GM19043 (cell line): ENCODE data around the gene SYNGR1.
"Not testable (repeated sequence)": the region's sequence is repeated elsewhere in the genome, so short reads cannot be mapped to it uniquely, and the experiment has no call there.

Experiments
- ATAC-seq: cut with Tn5 transposase; IDR thresholded peaks from one replicate; pipeline ENCODE4 v1.9.1; 2021; ENCODE audit warnings: low read depth; ENCODE audit not compliant: unreplicated experiment

Gene SYNGR1

DNA sequence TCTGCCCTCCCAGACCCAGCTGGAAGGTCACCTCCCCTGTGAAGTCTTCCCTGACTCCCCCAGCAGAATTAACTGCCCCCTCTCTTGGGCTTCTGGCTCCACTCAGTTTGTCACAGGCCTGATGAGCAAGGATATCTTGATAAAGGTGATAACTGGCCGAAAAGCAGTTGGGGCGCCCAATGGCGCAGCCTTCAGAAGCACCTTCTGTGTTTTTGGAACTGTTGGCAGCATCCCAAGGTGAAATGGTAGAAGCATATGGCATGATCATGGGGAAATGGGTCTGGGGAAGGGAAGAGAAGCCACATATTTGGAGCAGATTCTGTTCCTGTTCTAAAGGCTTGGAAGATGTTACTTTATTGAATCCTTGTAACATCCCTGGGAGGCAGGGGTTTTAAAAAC is 47.0 kb downstream of the SYNGR1 start:
- no peak for ATAC-seq

DNA sequence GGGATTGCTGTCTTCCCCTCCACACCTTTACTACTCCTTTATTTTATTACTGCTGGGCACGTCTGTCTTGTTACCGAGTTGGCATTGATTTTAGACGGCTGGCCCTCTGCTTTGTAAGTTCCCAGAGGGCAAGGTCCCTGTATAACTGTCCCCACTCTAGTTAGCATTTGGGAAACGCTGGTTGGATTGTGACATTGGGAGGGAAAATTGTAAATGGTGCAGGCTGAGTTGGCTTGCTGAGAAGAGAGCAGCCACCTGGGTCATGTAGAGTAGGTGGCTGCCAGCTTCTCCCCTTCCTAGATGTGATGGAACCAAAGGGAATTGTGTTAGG is 51.5 kb downstream of the SYNGR1 start:
- ATAC-seq = no peak

DNA sequence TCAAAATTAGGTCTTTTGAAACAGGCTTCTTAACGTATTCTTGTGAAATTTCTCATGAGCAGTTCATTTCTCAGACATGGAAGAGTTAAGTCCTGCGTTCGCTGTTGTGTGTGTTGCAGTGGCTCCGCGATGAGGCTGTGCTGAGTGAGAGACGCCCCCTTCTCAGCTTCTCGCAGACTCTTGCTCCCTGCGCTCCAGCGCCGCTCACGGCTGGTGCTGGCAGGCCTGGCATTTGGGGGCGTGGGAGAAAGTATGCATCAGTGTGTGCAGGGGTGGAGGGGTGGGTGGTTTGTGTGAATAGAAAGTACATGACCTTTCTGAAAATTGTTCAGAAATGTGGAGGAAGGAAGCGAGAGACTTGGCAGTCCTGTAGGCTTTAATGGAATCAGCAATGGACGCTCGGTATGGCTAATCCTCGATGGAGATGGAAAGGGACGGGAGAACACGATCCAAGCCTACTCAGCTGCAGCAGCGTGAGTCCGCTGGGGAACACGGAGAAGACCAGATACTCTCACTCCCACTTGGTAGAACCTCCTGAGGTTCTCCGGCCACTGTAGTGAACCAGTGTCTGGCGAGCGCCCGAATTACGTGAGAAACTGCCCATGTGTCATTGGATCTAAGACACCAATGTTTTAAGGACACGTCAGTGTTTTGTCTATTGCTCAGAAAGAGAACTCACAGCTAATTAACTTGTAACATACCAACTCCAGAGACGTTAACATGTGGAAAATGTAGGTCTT is 55.7 kb downstream of the SYNGR1 start:
- no peak for ATAC-seq

DNA sequence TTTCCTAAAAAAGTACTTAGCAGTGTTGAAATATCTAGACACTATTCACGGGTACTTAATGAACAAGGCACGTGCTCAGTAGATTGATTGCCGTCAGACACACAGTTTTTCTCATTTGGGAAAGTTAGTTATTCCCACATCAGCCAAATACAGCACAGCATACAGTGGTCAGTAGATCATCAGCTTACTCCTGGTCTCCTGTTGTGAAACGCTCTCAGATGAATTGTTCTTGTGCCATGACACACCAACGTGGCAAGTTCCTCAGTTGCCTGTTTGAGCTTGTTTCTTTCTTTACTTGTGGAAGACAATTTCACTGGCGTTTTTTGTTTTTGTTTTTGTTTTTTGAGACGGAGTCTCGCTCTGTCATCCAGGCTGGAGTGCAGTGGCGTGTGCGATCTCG is 58.4 kb downstream of the SYNGR1 start:
- no peak for ATAC-seq

DNA sequence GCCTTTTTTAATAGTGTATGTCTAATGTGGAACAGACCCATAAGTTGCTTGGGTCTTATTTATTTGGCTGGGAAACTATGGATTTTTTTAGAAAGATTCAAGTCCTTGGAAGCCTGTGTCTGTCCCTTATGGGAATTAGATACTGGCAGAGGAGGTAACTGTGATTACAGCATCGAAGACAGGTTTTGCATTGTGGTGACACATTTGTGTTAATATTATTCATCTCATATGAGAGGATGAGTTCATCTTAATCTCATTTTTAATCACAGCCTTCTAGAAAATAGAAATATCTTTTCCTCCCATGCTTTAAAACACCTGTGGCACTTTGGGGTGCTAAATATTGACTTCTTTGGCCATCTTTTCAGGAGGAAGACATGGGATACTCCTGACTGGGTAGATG is 59.0 kb downstream of the SYNGR1 start:
- ATAC-seq = no peak

DNA sequence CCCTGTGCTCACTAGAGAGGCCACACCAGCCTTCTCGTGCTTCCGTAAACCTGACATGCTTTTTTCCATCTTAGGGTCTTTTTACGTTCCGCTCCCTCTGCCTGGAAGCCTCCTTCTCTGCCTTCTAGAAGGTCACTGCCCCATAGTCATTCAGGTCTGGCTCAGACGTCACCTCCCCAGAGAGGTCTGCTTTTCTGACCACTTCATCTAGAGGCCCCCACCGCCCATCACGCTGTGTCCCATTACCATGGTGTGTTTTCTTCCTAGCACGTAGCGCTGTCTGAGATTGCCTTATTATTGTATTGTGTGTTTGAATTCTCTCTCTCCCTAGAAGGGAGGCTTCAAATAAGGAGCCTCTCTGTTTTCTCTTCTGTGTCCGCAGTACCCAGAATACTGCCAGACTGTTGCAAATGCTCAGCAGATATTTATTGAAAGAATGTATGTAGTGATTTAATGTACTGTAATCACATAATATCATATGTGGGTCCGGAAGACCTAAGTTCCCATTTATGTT is 59.8 kb downstream of the SYNGR1 start:
- no peak for ATAC-seq

DNA sequence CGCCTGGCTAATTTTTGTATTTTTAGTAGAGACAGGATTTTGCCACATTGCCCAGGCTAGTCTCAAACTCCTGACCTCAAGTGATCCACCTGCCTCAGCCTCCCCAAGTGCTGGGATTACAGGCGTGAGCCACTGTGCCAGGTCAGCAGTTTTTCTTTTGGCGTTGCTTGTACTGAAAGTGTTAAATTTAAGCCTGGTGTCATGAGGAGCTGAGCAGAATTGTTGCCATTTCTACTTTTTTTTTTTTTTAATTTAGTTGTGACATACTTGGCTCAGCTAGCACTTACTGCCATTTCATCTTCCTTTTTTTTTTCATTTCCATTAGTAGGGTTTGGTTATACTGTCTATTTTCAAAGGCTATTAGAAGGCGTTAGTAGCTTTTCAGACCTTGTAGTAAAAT is 60.5 kb downstream of the SYNGR1 start:
- no peak for ATAC-seq

DNA sequence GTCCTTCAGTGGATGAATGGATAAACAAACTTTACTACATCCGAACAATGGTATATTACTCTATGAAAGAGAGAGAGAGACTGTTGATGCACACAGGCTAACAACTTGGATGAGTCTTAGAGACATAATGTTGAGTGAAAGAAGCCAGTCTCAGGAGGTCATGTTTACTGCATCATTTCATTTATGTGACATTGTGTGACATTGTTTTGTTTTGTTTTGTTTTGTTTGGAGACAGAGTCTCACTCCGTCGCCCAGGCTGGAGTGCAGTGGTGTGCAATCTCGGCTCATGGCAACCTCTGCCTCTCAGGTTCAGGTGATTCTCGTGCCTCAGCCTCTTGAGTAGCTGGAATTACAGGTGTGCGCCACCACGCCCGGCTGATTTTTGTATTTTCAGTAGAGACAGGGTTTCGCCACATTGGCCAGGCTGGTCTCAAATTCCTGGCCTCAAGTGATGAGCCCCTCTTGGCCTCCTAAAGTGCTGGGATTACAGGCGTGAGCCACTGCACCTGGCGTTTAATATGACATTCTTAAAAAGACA is 62.1 kb downstream of the SYNGR1 start:
- ATAC-seq = not testable (repeated sequence)

DNA sequence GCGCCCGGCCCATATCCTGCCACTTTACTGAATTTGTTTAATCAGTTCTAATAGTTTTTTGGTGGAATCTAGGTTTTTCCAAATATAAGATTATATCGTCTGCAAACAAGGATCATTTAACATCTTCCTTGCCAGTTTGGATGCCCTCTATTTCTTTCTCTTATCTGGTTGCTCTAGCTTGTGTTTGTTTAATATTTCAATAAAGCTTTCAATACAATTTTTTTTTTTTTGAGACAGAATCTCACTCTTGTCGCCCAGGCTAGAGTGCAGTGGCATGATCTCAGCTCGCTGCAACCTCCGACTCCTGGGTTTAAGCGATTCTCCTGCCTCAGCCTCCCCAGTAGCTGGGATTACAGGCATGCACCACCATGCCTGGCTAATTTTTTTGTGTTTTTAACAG is 63.4 kb downstream of the SYNGR1 start:
- ATAC-seq = not testable (repeated sequence)

DNA sequence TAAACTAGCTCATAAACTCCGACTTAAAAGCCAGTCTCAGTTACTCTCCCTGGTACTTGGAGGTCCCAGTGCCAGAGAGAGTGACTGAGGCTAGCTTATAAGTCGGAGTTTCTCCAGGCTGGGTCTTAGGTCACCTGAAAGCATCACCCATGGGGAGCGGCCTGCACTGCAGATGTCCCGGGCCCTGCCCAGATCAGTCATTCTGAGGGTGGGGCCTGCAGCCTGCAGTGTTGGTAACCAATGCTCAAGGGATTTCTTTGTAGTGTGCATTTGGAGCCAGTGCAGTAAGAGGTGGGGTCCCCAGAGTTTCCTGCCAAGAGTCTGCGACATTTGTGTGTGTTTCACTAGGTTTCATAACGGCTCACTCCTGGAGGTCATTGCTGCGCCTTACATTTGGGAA is 64.6 kb downstream of the SYNGR1 start:
- ATAC-seq = no peak

DNA sequence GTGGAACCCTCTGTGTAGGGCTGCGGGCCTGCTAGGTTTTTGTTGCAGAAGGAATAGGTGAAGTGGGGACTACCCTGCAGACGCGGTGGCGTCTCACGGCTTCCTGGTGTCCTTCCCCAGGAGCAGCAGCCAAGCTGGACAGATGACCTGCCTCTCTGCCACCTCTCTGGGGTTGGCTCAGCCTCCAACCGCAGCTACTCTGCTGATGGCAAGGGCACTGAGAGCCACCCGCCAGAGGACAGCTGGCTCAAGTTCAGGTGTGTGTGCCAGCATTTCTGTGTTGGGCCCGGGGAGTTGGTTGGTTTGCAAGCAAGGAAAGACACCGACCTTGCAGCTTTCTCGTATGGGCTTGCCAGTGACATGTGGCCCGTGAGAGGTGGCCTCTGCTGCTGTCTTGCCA is 65.1 kb downstream of the SYNGR1 start:
- no peak for ATAC-seq

DNA sequence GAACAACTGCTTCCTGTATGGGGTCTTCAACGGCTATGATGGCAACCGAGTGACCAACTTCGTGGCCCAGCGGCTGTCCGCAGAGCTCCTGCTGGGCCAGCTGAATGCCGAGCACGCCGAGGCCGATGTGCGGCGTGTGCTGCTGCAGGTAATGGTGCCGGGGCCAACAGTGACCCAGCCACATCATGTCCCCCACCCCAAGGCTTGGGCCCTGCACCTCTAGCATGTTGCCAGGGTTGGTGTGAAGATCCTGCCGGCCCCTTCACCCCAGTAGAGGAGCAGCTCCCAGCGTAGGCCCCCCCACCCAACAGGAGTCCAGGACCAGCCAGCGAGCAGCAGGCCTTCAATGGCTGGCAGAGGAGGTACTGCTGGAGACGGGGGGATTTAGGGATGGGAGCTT is 65.7 kb downstream of the SYNGR1 start:
- ATAC-seq = no peak

DNA sequence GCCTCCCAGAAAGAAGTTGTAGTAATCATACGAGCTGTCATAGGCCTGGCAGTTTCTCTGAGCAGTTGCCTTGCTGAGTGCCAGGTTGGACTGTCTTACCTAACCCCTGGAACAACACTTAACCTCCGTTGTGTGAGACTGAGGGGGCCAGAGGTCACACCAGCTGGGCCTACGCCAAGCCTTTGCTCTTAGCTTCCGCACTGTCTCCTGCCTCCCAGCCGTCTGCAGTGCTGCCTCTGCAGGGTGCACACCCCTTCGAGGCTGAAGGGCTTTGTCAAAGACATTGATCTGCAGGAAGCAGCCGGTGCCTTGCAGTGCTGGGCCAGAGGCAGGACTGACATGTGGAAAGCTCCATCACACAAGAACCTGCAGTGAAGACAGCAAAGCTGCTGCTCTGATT is 66.5 kb downstream of the SYNGR1 start:
- ATAC-seq = no peak

DNA sequence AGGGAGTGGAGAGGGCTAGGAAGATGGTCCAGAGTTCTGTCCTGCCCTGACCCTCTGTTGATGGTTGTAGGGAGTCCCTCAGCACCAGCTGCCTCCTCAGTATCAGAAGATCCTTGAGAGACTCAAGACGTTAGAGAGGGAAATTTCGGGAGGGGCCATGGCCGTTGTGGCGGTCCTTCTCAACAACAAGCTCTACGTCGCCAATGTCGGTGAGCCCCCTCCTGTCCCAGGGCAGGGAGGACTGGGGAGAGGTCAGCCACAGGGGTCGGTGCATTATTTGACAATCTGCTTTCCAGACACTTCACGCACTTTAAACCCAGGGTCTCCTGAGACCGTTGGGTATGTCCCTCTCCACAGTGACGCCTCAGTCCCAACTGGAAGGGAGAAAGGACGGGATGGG is 67.8 kb downstream of the SYNGR1 start:
- ATAC-seq = no peak

DNA sequence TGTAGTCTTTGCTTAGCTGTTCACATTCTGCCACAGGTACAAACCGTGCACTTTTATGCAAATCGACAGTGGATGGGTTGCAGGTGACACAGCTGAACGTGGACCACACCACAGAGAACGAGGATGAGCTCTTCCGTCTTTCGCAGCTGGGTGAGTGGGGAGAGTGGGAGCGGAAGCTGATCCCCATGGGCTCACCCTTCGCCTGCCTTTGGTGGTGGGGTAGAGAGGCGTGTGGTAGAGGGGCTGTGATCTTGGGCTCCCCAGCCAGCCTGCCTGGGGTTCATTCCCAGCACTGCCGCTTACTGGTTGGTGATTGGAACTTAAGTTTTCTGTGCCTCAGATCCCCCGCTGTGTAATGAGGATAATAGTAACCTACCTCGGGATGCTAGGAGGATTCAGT is 68.9 kb downstream of the SYNGR1 start:
- ATAC-seq = no peak

DNA sequence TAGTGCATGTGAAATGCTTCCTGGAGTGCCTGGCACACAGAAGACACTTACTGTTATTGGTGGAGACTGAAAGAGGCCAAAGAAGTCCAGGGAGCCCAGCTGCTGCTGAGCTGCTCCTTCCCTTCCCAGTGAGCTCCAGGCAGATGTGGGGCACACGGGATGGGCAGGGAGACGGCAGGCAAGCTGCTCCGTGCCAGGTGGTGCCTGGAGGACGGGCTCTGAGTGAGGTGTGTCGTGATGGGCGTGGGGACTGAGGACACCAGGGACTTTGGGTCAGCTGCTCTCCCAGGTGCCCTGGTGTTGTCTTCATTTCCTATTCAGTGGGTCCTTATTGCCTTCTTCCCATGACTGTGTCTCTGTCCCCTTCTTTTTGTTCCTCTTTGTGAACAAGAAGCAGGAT is 69.3 kb downstream of the SYNGR1 start:
- ATAC-seq = no peak

DNA sequence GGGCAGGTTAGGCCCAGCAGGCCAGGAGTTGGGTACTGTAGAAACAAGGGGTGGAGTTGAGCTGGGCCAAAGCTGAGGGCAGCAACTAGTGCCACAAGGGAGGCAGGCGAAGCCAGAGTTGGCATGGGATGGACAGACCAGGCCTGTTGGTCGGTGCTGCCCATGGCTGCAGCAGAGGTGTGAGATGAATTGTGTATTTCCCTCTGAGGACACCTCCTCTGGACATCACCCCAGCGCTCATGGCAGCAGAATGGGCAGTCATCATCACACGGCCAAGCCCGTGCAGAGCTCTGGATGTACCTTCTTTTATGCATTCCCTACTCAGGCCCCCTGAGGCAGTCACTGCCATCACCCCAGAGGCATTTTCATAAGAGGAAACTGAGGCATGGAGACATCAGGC is 70.1 kb downstream of the SYNGR1 start:
- no peak for ATAC-seq

DNA sequence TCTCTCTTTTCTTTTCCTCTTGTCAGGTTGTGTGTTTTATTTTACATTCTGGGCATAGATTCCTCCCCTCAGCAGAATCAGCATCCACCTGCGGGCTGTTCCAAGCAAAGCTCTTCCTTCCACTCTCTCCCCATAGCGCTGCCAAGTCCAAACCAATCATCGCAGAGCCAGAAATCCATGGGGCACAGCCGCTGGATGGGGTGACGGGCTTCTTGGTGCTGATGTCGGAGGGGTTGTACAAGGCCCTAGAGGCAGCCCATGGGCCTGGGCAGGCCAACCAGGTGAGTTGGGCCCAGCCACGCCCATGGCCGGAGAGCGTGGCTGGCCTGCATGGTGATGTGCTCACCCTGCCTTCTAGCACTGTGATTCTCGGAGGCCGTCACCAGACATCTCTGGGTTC is 71.9 kb downstream of the SYNGR1 start:
- no peak for ATAC-seq

DNA sequence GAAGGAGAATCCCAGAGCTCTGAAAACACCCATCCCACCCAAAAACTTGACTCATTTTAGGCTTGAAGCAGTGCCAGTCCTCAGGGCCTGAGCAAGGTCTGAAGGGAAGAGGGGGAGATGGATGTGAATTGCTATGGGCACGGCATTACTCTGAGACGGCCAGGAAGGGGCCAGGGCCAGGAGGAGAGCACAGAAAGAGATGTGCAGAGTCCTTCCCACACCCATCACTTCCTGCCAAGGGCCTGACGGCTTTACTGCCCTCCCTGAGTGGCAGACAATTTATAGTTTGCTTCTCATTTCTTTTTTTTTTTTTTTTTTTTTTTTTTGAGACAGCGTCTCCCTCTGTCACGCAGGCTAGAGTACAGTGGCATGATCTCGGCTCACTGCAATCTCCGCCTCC is 72.3 kb downstream of the SYNGR1 start:
- no peak for ATAC-seq

DNA sequence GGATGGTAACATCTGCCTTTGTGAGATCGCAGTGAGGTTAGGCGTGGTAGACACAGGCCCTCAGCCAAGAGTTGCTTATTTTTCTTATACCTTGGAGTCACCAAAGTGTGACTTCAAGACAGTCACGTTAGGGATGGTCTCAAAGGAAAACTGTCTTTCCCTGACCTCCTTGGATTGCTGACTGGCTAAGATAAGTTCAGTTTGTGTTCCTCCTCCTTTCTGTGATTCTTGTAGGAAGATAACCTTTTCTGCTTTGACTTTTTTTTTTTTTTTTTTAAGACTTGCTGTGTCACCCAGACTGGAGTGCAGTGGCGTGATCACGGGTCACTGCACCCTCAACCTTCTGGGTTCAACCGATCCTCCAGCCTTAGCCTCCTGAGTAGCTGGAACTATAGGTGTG is 72.9 kb downstream of the SYNGR1 start:
- no peak for ATAC-seq

DNA sequence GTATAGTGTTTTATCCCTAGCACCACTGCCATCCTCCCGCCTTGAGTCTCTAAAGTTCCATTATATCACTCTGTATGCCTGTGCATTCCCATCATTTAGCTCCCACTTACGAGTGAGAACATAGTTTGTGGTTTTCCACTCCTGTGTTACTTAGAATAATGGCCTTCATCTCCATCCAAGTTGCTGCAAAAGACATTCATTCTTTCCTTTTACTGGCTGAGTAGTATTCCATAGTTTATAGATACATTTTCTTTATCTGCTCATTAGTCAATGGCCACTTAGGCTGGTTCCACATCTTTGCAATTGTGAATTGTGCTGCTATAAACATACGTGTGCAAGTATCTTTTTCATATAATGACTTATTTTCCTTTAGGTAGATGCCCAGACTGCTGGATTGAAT is 74.2 kb downstream of the SYNGR1 start:
- no peak for ATAC-seq

DNA sequence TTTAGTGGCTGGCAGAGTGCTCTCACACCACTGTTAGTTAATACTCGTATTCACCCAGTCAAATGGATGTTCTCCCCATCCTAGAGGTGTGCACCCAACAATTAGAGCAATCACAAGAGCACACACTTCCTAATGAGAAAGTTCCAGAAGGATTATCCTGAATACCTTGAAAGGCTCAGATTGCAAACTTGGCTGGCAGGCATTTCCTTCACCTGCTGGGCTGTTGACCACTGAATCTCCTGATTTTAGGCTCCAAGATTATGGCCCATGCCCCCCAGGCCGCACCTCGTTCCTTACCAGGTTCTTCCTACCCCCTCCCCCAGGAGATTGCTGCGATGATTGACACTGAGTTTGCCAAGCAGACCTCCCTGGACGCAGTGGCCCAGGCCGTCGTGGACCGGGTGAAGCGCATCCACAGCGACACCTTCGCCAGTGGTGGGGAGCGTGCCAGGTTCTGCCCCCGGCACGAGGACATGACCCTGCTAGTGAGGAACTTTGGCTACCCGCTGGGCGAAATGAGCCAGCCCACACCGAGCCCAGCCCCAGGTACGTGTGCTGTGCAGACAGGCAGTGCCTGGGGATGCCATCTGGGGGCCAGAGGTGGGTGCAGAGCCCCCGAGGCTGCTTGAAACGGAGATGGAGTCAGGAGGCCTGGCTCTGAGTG is 76.7 kb downstream of the SYNGR1 start:
- no peak for ATAC-seq
